Measurements from ENCODE around the gene KRT79. TPM values are rescaled to one million over a fixed set of nuclear protein-coding genes. Genes with fewer than 3 reads are reported as not detected.

KRT79 gene
- total and polyA plus RNA-seq, 2 of the 8 experiments (the other 6 are each of a cell fraction or from before 2014, with no cell fraction given): not detected

DNA sequence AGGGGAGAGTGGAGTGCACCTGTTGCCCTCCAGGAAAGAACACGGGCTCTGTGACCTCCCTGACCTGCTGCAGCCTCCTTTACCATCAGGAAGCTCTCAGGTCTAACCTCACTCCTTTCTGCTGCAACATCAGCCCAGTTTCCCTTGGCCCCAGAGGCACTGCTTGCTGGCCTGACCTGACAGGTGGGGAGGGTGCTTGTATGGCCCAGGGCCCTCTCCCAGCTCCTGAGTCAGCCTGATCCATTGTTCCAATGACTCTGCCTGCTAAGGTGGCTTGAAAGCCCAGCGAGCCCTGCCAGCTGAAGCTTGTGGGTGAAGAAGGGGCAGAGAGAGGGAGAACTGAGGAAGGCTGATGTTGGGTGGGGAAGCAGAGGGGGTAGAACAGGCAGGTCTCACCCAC, 27.9 kb upstream of the KRT79 start:
- no peak for FAIRE-seq
- no peaks in the 10 kb centered on the region for H3K23me2 ChIP-seq (ENCODE audit: low read depth, low read length)
- H3K27ac ChIP-seq (ENCODE audit: low read depth, low read length): no peak overlapping the region
- H3K4me1 ChIP-seq (replicated peaks in 1 of 4; ENCODE audit: control insufficient read depth in 3 of 4, insufficient read depth in 4 of 4, low read length in 3 of 4): peaks cover 0 to 2% (median 0%) of the 10 kb centered on the region in 4 experiments; a peak in 1 of 7 replicates
- H4K20me1 ChIP-seq (replicated peaks in 1 of 2; ENCODE audit: control insufficient read depth in 1 of 2, insufficient read depth in 2 of 2, low read length in 2 of 2): no peaks in the 10 kb centered on the region
- no peak overlapping the region for H2BK120ac ChIP-seq (replicated peaks; ENCODE audit: low read depth, low read length)
- H3K9me3 ChIP-seq (ENCODE audit: insufficient read depth in 2 of 2, low read depth in 1 of 2, low read length in 1 of 2): no peaks in the 10 kb centered on the region
- H3K4me2 ChIP-seq (ENCODE audit: insufficient read depth in 1 of 2, low read depth in 2 of 2, low read length in 2 of 2): no peak overlapping the region
- TF ChIP-seq MAFK (IDR thresholded peaks at IDR 0.05; ENCODE audit: low read depth, low read length) (no peak), RXRA (IDR thresholded peaks at IDR 0.05; ENCODE audit: insufficient read depth, low read depth, low read length) (no peak), BCL11A (IDR thresholded peaks at IDR 0.05; ENCODE audit: low read depth in 2 of 2, low read length in 2 of 2) (no peak), ZNF274 (IDR thresholded peaks at IDR 0.05; ENCODE audit: borderline replicate concordance, extremely low read depth, low read length) (no peak), CTCF (IDR thresholded peaks at IDR 0.05; ENCODE audit: control extremely low read depth in 1 of 3, insufficient read depth in 1 of 3, low read depth in 1 of 3, low read length in 3 of 3) (no peak), RNF2 (IDR thresholded peaks at IDR 0.05; ENCODE audit: borderline replicate concordance, low read depth, low read length, missing control alignments, poor library complexity, severe bottlenecking) (no peak)
- no peaks in the 10 kb centered on the region for H3K36me3 ChIP-seq (ENCODE audit: control insufficient read depth in 2 of 4, insufficient read depth in 4 of 4, low read length in 3 of 4)
- no peak overlapping the region for H3K56ac ChIP-seq (replicated peaks; ENCODE audit: insufficient read length, low read depth, low read length)
- POLR2A ChIA-PET (ENCODE audit: partially characterized antibody): no interaction called here
- H2BK20ac ChIP-seq (ENCODE audit: low read length): no peak overlapping the region
- no peak overlapping the region for H3K14ac ChIP-seq (ENCODE audit: insufficient read length)
- H4K91ac ChIP-seq (replicated peaks; ENCODE audit: insufficient read length, low read length): no peak overlapping the region
- no peak overlapping the region for H4K5ac ChIP-seq (ENCODE audit: insufficient read length, low read depth, low read length)
- 87% methylated on average over 2 of the region's 2 CpGs; no CpG with 5 or more reads in 1 of the 2 experiments for WGBS, 2 experiments (ENCODE audit: extremely low coverage in 1 of 2, insufficient coverage in 1 of 2, insufficient read length in 1 of 2, insufficient replicate concordance in 2 of 2, low coverage in 1 of 2, low lambda C conversion rate in 2 of 2, missing lambda C conversion rate in 1 of 2)
- H3K4ac ChIP-seq (replicated peaks; ENCODE audit: insufficient read length, low read depth, low read length): no peak overlapping the region
- no peak overlapping the region for H2AK5ac ChIP-seq (ENCODE audit: low read depth, low read length)
- no peaks in the 10 kb centered on the region for H3K27me3 ChIP-seq (replicated peaks in 1 of 4; ENCODE audit: control insufficient read depth in 3 of 4, extremely low read depth in 1 of 4, insufficient read depth in 3 of 4, low read length in 3 of 4)
- no peak overlapping the region for H3K9ac ChIP-seq (replicated peaks in 1 of 4; ENCODE audit: extremely low read depth in 1 of 4, low read depth in 3 of 4, low read length in 3 of 4)
- no peaks in the 10 kb centered on the region for H3K79me1 ChIP-seq (ENCODE audit: low read depth, low read length)
- H2AFZ ChIP-seq (ENCODE audit: low read length): no peak overlapping the region
- no peak overlapping the region for H2BK12ac ChIP-seq (ENCODE audit: low read depth, low read length)
- no peak overlapping the region for H3K18ac ChIP-seq (ENCODE audit: extremely low read depth, low read length)
- no peak overlapping the region for H3K4me3 ChIP-seq (ENCODE audit: extremely low read depth in 1 of 4, insufficient read depth in 2 of 4, low read depth in 3 of 4, low read length in 4 of 4)
- CTCF ChIA-PET (ENCODE audit: partially characterized antibody): interaction anchor here (0.7 to 1.9 kb wide), 9 partner anchors 9 to 280 kb away, joined by 3 to 7 read pairs (median 3); no protein-coding TSS in a partner anchor
- no peak overlapping the region for H3K23ac ChIP-seq (ENCODE audit: insufficient read length)
- H2BK15ac ChIP-seq (ENCODE audit: low read length): no peak overlapping the region
- no peaks in the 10 kb centered on the region for H3K79me2 ChIP-seq (ENCODE audit: control insufficient read depth in 1 of 2, insufficient read depth in 2 of 2, low read length in 2 of 2)
- no peak for DNase-seq (ENCODE audit: low read depth in 1 of 2, low spot score in 2 of 2)
- H2BK5ac ChIP-seq (ENCODE audit: low read depth, low read length): no peak overlapping the region
- 0 out of 2 replicates have a peak overlapping the region, but pooled peaks have one; percentile 65 for H4K8ac ChIP-seq (ENCODE audit: extremely low read depth, insufficient read depth, low read length)

Measured in H1 (cell line).